ENCODE measurements around the gene MIA2. TPM values are rescaled to one million over a fixed set of nuclear protein-coding genes. Genes with fewer than 3 reads are reported as not detected.

The MIA2 gene
- total RNA-seq, 1 donor from 2014 or later = 41.2 TPM

- DNase-seq (ENCODE audit: low read depth) = no peak
- TF ChIP-seq CTCF (IDR thresholded peaks at IDR 0.05; ENCODE audit: insufficient read depth, low read length, poor library complexity, severe bottlenecking) = no peak
- no peaks in the 10 kb centered on the region for H3K27me3 ChIP-seq (ENCODE audit: control insufficient read depth, insufficient read depth, low read length)
- H3K4me3 ChIP-seq (ENCODE audit: low read depth, low read length) = no peak overlapping the region
- no peaks in the 10 kb centered on the region for H3K36me3 ChIP-seq (ENCODE audit: control insufficient read depth, insufficient read depth, low read length)
Observed at GRCh38 chr14:39382463-39382862, 148.7 kb downstream of the MIA2 start.

- TF ChIP-seq CTCF (IDR thresholded peaks at IDR 0.05; ENCODE audit: insufficient read depth, low read length, poor library complexity, severe bottlenecking) = no peak
- no peaks in the 10 kb centered on the region for H3K27me3 ChIP-seq (ENCODE audit: control insufficient read depth, insufficient read depth, low read length)
- no peaks in the 10 kb centered on the region for H3K36me3 ChIP-seq (ENCODE audit: control insufficient read depth, insufficient read depth, low read length)
- no peak overlapping the region for H3K4me3 ChIP-seq (ENCODE audit: low read depth, low read length)
- no peak for DNase-seq (ENCODE audit: low read depth)
Observed at GRCh38 chr14:39383026-39383660, 149.4 kb downstream of the MIA2 start.

DNA sequence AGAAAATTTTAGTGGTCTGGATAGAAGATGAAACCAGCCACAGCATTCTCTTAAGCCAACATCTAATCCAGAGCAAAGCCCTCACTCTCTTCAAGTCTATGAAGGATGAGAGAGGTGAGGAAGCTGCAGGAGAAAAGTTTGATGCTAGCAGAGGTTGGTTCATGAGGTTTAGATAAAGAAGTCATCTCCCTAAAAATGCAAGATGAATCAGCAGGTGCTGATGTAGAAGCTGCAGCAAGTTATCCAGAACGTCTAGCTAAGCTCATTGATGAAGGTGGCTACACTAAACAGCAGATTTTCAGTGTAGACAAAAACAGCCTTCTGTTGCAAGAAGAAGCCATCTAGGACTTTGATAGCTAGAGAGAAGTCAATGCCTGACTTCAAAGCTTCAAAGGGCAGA lies 150.0 kb downstream of the MIA2 start:
- Histone ChIP-seq H3K4me3 (ENCODE audit: low read depth, low read length) (no peak overlapping the region), H3K36me3 (ENCODE audit: control insufficient read depth, insufficient read depth, low read length) (no peaks in the 10 kb centered on the region), H3K27me3 (ENCODE audit: control insufficient read depth, insufficient read depth, low read length) (no peaks in the 10 kb centered on the region)
- no peak for DNase-seq (ENCODE audit: low read depth)
- TF ChIP-seq CTCF (IDR thresholded peaks at IDR 0.05; ENCODE audit: insufficient read depth, low read length, poor library complexity, severe bottlenecking) = no peak

- H3K36me3 ChIP-seq (ENCODE audit: control insufficient read depth, insufficient read depth, low read length) = no peaks in the 10 kb centered on the region
- DNase-seq (ENCODE audit: low read depth) = no peak
- no peak overlapping the region for H3K4me3 ChIP-seq (ENCODE audit: low read depth, low read length)
- no peak for TF ChIP-seq CTCF (IDR thresholded peaks at IDR 0.05; ENCODE audit: insufficient read depth, low read length, poor library complexity, severe bottlenecking)
- no peaks in the 10 kb centered on the region for H3K27me3 ChIP-seq (ENCODE audit: control insufficient read depth, insufficient read depth, low read length)
Observed at GRCh38 chr14:39384177-39384576, 150.5 kb downstream of the MIA2 start.

GRCh38 chr14:39393289-39393688 lies 159.6 kb downstream of the MIA2 start:
- DNase-seq (ENCODE audit: low read depth) = no peak

More at GRCh38 chr14:39393289-39393688, 159.6 kb downstream of the MIA2 start:
- Histone ChIP-seq H3K27me3 (ENCODE audit: control insufficient read depth, insufficient read depth, low read length) (no peaks in the 10 kb centered on the region), H3K4me3 (ENCODE audit: low read depth, low read length) (no peak overlapping the region), H3K36me3 (ENCODE audit: control insufficient read depth, insufficient read depth, low read length) (no peaks in the 10 kb centered on the region)
- TF ChIP-seq CTCF (IDR thresholded peaks at IDR 0.05; ENCODE audit: insufficient read depth, low read length, poor library complexity, severe bottlenecking) = no peak
